ENCODE measurements around the gene CCDC86.

CCDC86 gene

DNA sequence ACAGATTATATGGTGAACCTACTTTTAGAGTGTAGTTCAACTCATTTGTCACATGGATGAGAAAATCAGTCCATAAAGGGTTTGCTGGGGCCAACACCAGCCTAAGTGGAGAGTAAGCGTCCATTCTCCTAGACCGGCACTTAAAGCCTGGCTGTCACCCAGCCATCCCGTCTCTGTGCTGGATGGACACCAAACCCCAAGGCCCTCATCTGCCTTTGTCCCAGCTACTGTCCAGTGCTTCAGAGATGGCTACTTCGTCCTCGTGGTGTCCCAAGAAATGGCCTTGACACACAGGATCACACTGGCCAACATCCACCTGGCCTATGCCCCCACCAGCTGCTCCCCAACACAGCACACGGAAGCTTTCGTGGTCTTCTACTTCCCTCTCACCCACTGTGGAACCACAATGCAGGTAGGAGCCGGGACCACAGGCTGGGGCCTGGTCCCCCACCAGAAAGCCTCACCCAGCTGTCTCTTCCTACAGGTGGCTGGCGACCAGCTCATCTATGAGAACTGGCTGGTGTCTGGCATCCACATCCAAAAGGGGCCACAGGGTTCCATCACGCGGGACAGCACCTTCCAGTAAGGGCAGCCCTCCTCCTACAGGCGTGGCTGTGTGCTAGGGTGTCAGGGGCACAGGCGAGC, 28.9 kb downstream of the CCDC86 start:
- no peak for DNase-seq

DNA sequence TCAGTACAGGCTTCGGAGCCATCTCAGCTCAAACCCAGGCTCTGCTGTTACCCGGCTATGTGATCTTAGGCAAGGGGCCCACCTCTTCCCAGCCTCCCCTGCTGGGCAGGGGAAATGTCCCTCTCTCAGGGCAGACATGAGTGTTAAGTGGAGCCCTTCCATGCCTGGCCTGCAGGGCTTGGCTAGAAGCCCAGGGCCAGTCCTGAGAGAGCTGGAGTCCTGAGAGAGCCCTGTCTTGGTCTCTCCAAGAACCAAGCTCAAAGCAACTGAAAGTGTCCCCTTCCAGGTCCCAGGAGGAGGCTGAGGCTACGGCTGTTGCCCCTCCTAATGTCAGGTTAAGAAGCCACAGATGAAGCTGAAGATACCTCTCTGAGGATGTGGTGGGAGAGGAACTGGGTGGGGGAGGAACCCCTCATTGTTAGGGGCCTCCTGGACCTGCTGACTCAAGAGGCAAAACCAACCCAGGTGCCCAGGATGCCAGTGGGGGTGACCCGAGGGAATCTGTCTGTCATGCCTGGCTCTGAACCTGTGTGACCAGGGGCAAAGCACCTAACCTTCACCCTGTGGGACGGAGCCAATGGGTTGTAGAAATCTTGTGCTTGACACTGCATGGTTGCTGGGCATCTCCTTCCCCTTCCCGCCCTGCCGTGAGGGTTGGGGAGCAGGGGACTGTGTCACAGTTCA, 29.6 kb downstream of the CCDC86 start:
- no peak for DNase-seq

DNA sequence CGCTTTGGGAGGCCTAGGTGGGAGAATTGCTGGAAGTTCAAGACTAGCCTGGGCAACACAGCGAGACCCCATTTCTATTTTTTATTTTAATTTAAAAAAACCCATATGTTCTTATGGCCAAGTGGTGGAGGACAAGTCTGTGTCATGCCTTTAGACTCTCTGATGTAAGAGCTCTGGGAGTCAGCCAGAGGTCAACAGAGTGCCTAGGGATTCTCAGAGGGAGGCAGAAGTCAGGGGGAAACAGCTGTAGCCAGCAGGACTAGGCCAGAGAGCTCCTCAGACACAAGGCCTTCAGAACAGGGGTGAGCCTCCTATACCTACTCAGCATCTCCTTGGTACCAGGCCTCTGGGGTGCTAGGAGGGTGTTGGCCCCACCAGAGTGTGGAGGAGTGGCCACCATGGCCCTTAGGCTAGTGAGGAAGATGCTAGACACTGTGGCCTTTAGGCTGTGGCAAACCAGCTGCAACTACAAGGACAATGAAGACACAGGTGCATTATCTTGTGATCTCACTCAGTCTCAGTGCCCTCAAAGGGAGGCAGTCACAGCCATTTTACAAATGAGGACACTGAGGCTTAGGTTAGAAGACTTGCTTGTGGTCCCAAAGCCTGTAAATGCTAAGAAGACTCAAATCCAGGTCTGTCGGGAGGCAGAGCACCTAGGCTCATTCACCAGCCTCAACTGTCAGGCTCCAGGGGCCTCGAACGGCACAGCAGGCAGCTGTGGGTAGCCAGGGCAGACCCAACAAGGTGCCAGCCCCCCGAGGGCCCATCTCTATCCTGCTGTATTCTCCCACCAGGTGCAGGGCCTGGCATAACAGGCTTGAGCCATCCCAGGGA, 30.4 kb downstream of the CCDC86 start:
- DNase-seq, result no peak

- DNase-seq, result no peak
Observed at GRCh38 chr11:60872961-60873524, 31.1 kb downstream of the CCDC86 start.

DNA sequence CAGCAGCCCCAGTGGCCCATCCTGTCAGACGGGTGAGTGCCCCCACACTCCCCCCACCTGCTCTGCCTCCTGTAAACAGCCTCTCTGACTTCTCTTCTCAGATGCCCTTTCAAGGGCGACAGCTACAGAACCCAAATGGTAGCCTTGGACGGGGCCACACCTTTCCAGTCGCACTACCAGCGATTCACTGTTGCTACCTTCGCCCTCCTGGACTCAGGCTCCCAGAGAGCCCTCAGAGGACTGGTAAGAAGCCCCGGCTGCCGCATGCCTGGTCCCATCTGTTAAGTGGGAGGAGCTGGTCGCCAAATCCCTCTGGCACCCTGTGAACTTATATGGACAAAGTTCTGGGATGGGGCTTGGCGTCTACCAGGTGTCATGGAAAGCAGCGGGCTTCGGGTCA, 31.6 kb downstream of the CCDC86 start:
- no peak for DNase-seq

- no peak for DNase-seq
Observed at GRCh38 chr11:60874421-60875365, 32.8 kb downstream of the CCDC86 start.

DNA sequence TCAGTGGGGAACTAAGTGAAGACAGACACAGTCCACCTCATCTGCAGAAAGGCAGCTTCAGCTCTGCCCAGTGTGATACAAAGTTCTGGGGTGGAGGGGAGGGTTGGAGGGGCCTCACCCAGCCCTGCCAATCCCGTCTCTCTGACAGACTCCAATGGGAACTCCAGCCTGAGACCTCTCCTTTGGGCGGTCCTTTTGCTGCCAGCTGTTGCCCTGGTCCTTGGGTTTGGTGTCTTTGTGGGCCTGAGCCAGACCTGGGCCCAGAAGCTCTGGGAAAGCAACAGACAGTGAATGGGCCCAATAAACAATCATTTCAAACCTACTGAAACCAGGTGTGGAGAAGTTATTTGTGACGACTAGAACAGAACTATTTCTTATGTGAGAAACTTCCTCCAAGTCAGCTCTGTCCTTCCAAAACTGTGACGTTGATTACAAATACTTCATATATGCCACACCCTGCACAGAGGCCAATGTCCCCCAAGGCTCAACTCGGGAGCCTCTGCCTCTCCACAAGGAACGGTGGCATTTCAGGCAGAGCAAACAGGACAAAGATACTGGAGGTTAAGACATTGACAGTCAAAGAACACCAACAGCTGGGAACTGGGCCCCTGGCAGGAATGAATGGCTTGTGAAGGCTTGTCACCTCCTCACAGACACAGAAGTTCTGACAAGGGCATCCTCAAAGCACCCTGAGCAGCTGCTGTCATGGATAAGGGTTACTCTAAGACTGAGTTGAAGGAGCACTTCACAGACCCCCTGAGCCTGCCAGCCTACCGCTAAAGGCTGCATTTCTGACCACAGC, 33.7 kb downstream of the CCDC86 start:
- no peak for DNase-seq

DNA sequence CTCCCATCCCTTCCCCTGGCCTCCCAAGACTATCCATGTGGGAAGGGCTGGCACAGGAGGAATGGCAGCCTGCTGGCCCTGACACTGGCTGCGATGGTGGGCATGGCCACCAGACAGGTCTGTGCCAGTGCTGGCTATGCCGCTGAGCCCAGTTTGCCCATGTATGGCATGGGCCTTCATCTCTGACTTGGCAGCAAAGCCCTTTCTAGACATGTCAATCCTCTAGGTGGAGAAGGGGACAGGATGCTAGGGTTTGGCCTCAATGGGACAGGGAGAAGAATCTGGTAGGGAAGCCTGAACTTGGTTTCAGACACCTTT, 34.2 kb downstream of the CCDC86 start:
- no peak for DNase-seq

DNA sequence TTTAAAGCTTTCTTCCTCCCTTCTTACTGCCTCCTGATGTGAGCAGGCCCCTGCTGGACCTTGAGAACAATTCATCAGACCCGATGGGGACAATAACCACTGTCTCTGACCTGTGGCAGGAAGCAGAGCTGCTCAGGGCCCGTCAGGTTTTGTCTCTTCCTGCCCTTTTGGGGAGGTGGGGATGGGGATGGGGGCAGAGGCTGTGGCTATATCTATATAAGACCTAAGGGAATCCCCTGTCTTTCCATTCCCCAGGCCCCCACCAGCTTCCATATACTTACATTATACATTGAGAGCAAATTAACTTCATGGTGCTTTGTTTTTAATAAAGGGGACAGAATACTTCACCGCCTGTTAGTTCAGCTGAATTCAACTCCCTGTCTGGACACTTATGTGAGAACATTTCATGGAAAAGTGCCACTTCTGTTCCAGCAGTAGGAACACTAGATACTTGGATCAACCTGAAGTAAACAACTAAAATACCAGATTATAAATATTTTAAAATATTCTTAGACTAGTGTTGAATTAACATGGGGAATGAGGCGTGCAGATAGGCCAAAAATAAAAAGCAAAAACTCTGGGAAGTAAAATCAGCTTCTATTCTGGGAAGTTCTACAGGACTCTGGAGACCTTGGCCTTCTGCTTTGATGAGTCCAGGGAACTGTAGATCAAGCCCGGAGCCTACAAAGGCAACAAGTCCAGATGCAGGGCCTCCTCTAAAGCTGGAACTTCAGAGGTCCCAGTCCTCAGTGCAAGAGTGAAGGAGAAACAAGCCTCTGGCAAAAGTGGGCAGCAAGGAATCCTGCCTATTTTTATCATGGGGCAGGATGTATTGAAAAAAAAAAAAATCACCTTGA, 36.6 kb downstream of the CCDC86 start:
- DNase-seq, result no peak

DNA sequence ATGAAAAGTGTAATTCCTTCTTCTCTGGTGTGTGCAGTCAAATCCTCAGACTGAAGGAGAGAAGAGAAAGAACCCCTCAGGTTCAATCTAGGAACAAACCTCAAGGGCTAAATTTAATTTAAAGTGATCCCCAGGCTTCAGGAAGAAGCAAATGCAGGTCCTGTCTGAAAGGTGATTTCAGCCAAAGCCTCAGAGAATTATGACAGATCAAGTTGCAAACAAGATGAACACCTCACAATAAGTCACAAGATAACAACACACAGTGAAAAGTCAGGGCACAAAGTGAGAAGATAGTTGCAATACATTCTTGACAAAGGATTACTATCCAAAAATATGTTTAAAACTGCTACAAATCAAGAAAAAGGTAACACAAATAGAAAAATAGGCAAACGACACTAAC, 37.2 kb downstream of the CCDC86 start:
- DNase-seq, result no peak

- DNase-seq, result no peak
Observed at GRCh38 chr11:60879971-60880588, 38.2 kb downstream of the CCDC86 start.

- DNase-seq, result no peak
Observed at GRCh38 chr11:60880643-60881282, 38.9 kb downstream of the CCDC86 start.

DNA sequence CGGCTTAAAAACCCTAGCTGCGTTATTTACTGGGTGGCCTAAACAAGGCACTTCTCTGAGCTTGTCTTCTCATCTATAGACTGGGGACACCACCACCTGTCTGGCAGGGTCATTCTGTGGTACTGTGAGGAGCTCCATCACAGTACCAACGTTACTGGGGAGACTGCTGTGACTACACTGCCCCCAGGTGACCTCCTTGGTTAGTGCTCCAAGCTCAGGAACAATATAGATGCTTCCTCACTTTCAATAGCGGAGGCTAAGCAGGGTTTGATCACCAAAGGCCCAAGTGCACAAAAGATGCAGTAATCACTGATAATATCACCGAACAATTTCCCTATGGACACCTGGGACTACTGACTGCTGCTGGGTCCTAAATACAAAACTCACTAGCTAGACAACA, 45.6 kb downstream of the CCDC86 start:
- DNase-seq, result peak; percentile 64

DNA sequence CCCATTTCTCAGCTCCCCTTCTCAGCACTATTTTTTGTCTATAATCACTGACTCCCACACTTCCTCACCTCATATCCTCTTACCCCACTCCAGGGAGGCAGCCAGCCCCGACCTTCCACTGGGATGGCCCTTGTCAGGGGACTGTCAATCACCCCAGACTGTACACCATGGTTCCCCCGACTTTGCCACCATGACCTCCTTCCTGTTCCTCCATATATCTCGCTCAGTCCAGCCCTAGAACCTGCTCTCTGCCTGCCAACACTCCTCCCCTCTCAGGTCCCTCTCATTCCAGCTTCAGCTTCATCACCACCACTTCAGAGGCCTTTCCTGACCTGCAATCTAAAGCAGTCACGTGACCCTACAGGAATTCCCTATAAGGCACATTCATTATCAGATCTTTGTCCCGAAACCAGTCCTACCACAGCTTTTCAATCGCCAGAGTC, 48.0 kb downstream of the CCDC86 start:
- no peak for DNase-seq

DNA sequence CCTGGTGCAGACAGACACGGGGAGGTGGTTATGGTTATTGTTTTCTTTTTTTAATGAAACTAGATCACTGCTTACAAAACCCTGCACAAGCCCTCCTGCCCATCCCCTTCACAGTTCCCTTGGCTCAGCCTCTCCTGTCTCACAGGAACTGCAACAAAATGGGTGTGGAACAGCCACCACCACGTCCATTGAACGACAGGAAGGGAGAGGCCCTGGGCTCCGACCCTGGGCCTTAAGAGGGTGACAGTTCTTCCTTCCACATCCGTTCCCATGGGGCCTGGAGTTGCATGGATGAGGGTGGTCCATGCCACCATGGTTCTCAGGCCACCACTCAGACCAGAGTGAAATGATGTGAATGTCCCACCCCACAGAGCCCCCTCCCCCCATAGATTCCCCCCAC, 48.8 kb downstream of the CCDC86 start:
- no peak for DNase-seq

- no peak for DNase-seq
Observed at GRCh38 chr11:60891103-60891741, 49.3 kb downstream of the CCDC86 start.

- no peak for DNase-seq
Observed at GRCh38 chr11:60895687-60896086, 53.8 kb downstream of the CCDC86 start.

- DNase-seq, result no peak
Observed at GRCh38 chr11:60897496-60897895, 55.6 kb downstream of the CCDC86 start.
